HG02588 (cell line): ENCODE results near the gene FCHSD2.
"Not testable (repeated sequence)": the region's sequence is repeated elsewhere in the genome, so short reads cannot be mapped to it uniquely, and the experiment has no call there.

Experiments
- ATAC-seq: cut with Tn5 transposase; IDR thresholded peaks from one replicate; pipeline ENCODE4 v1.9.1; 2021; ENCODE audit warnings: mild to moderate bottlenecking, moderate library complexity; ENCODE audit not compliant: unreplicated experiment

FCHSD2 gene

DNA sequence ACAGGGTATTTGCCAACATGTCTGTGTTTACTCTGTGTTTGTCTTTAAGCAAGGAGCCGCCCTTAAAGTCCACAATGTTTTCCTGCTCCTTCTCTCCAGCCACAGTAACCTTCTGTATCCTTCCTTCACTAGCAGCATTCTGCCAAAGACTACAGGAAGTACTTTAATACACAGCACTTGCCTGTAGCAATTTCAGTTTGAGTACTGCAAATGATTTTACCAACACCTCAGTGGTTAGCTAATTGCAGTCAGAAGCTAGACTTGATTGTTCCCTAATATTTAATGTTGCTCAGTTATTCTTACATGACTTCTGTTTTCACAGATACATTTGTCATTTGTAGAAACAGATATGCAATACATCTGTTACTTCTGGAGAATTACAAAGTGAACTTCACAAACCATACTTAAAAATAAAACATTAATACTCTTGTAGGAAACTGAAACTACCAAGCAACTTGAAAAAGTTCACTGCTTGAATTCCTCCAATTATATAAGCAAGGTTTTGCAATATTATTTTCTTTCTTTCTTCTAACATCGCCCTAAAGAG lies 69.1 kb downstream of the FCHSD2 start:
- peak; percentile 60 for ATAC-seq

DNA sequence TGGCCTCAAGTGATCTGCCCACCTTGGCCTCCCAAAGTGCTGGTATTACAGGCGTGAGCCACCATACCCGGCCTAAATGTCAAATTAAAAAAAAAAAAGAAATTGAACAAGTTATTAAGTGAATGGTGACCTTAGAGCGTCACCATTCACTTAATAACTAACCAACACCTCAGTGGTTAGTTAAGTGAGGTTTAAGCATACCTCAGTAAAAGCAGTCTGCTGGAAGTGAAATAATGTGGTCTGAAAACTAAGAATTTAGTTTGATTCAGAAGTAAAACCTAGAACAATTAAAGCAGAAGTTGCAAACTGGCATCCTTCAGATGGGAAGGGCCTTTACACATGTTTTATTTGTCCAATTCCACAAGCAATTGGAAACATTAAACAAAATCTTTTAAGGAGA lies 71.5 kb downstream of the FCHSD2 start:
- no peak for ATAC-seq

DNA sequence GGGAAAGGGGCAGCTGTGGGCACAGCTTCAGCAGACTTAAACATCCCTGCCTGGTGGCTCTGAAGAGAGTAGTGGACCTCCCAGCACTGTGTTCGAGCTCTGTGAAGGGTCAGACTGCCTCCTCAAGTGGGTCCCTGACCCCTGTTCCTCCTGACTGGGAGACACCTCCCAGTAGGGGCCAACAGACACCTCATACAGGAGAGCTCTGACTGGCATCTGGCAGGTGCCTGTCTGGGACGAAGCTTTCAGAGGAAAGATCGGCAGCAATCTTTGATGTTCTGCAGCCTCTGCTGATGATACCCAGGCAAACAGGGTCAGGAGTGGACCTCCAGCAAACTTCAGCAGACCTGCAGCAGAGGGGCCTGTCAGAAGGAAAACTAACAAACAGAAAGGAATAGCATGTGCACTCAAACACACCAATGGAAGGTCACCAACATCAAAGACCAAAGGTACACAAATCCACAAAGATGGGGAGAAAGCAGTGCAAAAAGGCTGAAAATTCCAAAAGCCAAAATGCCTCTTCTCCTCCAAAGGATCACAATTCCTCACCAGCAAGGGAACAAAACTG lies 80.2 kb downstream of the FCHSD2 start:
- ATAC-seq, result not testable (repeated sequence)

DNA sequence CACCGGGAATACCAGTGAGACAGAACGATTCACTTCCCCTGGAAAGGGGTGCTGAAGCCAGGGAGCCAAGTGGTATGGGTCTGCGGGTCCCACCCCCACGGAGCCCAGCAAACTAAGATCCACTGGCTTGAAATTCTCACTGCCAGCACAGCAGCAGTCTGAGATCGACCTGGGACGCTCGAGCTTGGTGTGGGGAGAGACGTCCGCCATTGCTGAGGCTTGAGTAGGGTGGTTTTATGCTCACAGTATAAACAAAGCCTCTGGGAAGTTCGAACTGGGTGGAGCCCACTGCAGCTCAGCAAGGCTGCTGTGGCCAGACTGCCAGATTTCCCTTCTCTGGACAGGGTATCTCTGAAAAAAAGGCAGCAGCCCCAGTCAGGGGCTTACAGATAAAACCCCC lies 80.7 kb downstream of the FCHSD2 start:
- not testable (repeated sequence) for ATAC-seq

DNA sequence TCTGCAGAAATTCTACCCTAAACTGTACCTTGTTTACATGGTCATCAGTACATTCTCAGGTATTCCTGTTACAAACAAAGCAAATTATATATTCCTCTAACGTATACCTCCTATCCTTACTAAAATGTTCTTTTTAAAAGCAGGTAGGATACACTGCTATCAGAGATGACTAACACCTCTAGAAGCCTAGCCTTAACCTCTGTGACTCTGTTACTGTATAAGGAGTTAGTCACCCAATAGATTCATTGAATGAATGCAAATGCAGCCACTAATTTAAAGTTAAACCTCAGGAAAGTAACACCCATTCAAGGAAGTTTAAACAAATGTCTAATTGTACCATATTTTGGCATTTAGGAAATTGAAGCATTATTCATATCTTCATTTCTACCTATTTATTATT lies 82.2 kb downstream of the FCHSD2 start:
- ATAC-seq, result no peak

DNA sequence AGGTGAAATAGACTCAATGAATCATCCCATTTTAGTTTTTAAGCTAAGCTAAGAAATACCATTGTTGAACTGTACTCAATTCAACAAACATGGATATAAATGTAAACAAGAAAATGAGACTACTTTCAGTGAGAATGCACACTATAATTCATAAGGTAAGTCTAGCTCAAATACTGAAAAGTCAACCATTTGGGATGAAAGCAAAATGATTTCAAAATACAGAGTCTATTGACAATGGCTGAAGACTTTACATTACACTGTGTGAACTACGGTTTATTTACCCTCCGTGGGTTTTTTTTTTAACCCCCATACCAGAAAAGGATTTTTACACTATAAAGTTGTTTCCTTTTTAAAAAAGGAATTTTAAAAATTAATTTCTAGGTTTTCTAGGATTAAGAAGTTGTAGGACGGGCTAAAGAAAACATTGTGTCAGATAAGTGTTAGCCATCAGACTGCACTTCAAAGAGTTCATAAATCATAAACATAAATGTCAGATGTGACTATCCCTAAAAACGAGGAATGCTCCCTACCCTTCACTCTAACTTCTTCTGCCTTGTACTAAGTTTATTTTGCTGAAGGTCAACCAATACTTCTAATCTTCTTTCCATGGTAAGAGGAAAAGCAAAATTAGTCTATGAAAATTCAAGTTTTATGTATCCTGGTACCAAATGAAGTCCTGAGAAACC lies 83.0 kb downstream of the FCHSD2 start:
- ATAC-seq, result no peak

DNA sequence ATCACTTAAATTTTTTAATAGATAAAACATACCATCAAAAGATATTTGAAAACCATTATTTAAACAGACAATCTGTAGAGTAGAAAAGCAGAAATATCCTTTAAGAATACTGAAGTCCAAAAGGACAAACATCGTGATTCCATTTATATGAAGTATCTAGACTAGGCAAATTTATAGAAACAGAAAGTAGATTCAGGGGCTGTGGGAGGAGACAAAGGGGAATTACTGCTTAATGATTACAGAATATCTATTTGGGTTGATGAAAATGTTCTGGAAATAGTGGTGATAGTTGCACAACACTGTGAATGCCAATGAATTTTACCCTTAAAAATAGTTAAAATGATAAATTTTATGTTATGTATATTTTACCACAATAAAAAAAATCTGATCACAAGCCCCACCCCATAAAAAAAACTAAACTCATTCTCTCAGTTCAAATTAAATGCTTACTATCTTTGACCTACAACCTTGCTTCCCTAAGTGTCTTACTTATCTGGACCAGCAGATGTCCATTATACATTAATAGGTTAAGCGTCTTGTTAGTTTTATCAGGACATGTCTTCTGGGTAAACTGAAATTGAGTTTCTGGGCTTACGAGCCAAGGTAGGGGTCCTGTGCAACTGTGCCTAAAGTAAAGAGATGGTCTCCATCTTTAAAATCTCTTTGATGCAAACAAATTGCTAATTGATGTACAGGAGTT lies 86.3 kb downstream of the FCHSD2 start:
- ATAC-seq, result no peak

DNA sequence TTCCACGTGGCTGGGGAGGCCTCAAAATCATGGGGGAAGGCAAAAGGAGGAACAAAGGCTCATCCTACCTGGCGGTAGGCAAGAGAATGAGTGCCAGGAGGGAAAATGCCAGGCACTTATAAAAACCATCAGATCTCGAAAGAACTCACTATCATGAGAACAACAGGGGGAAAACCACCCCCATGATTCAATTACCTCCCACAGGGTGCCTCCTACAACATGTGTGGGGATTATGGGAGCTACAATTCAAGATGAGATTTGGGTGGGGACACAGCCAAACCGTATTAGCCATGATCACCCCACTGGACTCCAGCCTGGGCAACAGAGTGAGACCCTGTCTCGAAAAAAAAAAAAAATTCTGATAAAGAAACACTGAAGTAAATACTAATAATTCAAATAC lies 87.1 kb downstream of the FCHSD2 start:
- no peak for ATAC-seq

DNA sequence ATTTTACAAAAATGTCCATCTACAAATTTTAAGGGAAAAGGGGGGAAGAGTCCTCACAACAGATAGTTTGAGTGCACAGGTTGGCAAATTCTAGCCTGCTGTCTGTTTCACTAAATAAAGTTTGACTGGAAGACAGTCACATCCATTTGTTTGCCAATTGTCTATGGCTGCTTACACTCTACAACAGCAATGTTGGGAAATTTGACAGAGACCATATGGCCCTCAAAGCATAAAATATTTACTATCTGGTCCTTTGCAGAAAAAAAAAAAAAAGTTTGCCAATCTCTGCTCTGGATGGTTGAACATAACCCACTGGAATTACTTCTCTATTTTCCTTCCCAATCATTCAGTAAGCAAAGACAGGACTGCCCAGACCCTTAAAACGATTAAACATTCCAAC lies 88.2 kb downstream of the FCHSD2 start:
- ATAC-seq, result no peak

DNA sequence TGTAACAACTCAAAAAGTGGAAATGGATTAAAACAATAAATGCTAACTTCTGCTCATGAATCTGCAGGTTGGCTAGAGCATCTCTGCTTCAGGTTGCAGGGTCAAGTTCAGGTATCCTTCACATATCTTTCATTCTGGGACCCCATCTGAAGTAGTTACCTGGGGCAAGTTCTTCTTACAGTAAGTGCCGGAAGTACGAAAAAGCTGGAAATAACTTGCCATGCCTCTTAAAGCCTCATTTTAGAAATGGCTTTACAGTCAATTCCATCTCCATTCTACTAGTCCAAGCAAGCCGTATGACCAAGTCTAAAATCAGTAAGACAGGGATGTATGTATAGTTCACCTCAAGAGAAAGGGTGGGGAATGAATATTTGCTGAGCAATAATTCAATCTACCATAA lies 93.7 kb downstream of the FCHSD2 start:
- ATAC-seq, result peak; percentile 7

DNA sequence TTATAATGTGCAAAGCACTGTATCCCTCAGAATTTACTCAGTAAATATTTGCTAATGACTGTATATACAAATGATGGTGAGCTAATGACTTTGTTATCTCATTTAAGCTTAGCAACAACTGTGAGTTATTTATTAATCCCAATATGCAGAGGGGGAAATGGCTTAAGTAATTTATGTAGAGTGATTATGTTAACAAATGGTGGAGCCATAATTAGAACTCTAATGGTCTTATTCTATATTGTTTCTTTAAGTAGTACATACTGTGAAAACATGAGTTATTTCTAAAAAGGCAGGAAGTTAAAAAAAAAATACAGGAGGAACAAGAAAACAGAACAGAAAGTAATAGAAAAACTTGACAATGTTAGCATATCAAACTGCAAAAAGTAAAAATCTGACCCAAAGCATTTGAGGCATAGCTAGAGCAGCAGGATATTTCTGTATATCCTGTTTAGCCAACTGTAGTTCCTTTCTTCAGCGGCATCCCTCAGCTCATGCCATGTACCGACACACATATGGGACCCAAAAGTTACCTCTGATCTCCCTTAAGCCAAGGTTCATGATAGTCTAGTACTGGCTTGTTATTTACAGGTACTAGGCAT lies 94.2 kb downstream of the FCHSD2 start:
- ATAC-seq, result peak; percentile 65

DNA sequence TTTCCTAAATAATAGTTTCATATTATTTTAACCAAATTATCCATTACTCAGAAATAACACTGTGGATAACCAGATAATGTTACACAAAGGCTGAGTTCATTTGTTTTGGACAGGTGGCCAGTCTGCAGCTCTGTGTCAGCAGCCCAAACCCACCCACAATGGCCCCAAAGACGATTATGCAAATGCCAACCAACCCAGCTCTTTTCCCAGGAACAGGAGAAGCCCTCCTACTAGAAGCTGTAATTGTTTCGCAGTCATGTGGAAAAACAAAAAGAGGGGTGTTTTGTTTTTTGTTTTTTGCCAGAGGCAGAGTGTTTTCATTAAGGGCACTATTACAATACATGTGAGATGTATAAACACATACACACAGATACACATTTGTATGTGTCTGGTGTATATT lies 102.1 kb downstream of the FCHSD2 start:
- ATAC-seq, result no peak

DNA sequence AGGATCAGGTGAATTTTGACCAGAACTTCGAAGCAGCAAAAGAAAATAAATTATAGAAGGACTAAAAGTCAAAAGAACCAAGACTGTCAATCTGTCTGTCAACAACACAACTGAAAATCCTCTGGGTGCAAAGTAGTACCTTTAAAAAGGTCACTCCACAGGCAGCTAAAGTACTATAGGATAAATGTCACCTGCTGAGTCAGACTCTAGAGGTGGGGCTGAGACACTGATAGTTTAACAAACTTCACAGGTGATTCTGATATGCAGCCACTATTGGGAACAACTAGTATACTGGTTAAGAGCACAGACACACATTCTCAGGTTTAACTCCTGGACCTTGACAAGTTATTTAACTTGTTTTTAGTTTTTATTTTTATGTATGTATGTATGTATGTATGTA lies 107.3 kb downstream of the FCHSD2 start:
- ATAC-seq, result no peak

DNA sequence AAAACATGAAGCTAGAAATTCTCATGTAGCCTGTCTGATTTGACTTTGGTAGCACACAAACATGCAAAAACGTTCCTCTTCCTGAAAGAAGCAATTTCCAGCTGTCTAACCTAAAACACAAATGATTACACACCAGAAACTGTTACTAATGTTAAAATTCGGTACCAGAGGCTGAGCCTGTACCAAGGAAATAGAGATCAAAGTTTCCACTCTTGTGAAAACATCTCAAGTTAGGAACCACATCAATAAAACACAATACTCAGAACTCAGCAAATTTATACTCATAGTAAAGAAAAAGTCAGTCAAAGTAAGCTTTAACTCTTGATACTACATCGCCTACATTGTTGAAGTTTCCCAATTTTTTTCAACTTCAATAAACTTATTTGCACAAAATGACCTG lies 107.8 kb downstream of the FCHSD2 start:
- ATAC-seq, result no peak

DNA sequence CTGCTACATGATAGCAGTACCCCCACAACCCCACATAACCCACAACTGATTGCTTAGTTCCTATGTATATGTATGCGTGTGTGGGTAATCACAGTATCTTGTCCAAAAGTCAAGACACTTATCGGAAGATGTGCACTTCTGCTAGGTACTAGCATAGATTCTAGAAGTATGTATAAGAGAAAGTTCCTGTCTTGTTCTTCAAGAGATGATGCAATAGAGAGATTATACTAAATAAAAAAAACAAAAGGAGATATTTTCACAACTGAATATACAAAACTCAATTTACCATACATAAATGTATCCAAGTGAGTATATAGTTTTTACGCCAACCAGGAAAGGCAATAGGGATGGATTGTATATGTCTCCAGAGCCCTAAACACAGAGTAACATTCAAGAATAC lies 112.0 kb downstream of the FCHSD2 start:
- ATAC-seq, result no peak

DNA sequence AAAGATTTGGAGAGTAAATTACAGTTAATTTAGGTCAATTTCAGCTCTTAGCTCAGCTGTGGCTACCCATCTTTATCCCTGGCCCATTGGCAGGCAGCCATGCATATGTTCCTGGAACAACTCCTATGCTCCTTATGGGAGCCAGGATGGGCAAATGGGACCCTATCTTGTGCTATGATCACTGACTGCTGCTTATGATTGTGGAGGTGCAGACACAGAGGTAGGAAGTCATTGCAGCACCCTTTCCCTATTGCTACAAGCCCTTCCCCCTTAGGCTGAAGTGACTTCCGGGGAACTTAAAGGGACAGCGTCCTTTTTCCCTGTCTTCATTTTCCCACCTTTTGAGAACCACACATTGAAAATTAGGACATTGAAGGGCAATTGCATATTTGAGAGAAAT lies 112.7 kb downstream of the FCHSD2 start:
- no peak for ATAC-seq

DNA sequence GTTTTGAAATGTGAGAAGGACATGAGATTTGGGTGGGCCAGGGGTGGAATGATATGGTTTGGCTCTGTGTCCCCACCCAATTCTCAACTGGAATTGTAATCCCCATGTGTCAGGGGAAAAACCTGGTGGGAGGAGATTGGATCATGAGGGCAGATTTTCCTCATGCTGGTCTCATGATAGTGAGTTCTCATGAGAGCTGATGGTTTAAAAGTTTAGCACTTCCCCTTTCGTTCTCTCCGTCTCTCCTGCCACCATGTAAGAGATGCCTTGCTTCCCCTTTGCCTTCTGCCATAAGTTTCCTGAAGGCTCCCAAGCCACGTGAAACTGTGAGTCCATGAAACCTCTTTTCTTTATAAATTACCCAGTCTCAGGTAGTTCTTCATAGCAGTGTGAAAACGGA lies 113.5 kb downstream of the FCHSD2 start:
- no peak for ATAC-seq

DNA sequence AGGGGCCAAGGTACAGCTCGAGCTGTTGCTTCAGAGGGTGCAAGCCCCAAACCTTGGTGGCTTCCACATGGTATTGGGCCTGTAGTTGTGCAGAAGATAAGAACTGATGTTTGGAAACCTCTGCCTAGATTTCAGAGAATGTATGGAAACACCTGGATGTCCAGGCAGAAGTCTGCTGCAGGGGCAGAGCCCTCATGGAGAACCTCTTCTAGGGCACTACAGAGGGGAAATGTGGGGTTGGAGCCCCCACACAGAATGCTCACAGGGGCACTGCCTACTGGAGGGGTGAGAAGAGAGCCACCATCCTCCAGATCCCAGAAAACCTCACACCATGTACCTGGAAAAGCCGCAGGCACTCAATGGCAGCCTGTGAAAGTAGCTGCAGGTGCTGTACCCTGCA lies 114.3 kb downstream of the FCHSD2 start:
- ATAC-seq, result not testable (repeated sequence)

DNA sequence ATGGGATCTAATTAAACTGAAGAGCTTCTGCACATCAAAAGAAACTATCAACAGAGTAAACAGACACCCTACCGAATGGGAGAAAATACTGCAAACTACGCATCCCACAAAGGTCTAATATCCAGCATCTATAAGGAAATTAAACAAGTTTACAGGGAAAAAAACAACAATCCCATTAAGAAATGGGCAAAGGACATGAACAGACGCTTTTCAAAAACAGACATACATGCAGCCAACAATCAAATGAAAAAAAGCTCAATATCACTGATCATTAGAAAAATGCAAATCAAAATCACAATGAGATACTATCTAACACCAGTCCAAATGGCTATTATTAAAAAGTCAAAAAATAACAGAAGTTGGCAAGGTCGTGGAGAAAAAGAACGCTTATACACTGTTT lies 117.5 kb downstream of the FCHSD2 start:
- ATAC-seq, result no peak

DNA sequence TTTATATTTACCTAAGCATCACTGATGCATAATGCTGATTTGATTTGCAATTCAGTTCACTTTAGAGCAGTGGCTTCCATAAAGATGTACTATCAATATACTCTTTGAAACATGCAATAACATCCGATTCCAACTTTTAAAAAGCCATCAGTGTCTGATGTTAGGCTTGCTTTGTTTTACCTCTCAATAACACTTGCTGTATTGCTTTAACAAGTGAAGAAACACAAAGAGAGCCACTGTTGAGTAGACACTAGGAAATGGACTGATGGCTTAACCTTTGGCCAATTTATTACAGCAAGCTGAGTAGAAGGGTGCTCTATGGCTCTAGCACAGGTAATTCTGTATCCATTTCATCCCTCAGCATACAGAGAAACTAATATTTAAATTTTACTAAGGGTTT lies 122.1 kb downstream of the FCHSD2 start:
- ATAC-seq, result no peak

DNA sequence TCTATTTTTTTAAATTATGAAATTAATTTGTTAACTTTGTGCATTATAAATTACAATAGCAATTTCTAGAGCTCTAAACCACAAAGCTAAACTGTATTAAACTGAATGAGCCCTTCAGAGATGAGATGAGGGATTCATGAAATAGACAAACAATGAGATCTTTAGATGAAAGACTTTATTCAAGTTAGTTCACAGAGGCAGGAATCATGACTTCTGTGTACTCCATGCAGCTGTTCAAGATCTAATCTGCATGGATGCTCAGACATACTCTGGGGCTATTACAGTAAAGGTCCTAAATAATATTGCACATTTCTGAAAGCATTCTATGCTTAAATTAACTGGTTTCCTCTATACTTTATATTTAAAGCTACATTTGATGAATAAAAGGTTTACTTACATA lies 122.7 kb downstream of the FCHSD2 start:
- no peak for ATAC-seq

DNA sequence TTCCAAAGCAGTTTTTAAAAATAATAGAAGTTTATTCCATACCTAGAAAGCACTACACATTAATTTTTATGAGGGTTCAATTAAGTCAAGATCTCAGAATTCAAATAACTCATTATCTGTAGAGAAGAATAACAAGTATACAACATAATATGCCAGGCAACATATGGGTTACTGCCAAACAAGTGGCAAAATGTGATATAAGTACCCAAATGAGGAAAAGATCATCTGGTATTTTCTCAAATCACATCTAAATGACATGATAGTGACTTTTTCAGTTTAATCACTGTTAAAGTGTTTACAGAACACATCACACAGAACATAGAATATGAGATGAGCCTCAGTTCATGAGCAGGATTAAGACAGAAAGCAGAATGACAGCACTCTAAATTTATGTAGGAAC lies 123.3 kb downstream of the FCHSD2 start:
- no peak for ATAC-seq
